OCI-LY1 (cell line): Measurements from ENCODE around the gene DPP6.

Experiments used
- H2AFZ ChIP-seq: fragments of 200-600 bp; sonication (generic), shearing (Covaris generic); 2 replicates; pipeline ENCODE4 v1.6.0; 2014; ENCODE audit warnings: antibody characterized with exemption, mild to moderate bottlenecking, low read length
- H3F3A ChIP-seq: fragments of 200-600 bp; sonication (generic), shearing (Covaris generic); 2 replicates; pipeline ENCODE4 v1.6.0; 2014; ENCODE audit warnings: mild to moderate bottlenecking, antibody characterized with exemption, low read length, moderate library complexity; ENCODE audit not compliant: insufficient read depth
- H3K27ac ChIP-seq: fragments of 200-600 bp; sonication (generic); 2 replicates; pipeline ENCODE4 v1.5.1; 2014; ENCODE audit warnings: low read length, mixed run types, mild to moderate bottlenecking, low read depth; ENCODE audit not compliant: poor library complexity, severe bottlenecking
- H3K27me3 ChIP-seq: fragments of 200-600 bp; sonication (generic); 2 replicates; pipeline ENCODE4 v1.6.0; 2014; ENCODE audit warnings: antibody characterized with exemption, mild to moderate bottlenecking, low read length, moderate library complexity; ENCODE audit not compliant: insufficient read depth
- H3K36me3 ChIP-seq: fragments of 200-600 bp; sonication (generic); 2 replicates; pipeline ENCODE4 v1.6.1; 2014; ENCODE audit warnings: mild to moderate bottlenecking, antibody characterized with exemption, low read length, moderate library complexity, mixed read lengths; ENCODE audit not compliant: insufficient read depth
- H3K4me1 ChIP-seq: fragments of 200-600 bp; sonication (generic); 2 replicates; pipeline ENCODE4 v1.5.1; 2014; ENCODE audit warnings: mild to moderate bottlenecking, low read length, moderate library complexity; ENCODE audit not compliant: insufficient read depth, severe bottlenecking
- H3K4me2 ChIP-seq: fragments of 200-600 bp; sonication (generic), shearing (Covaris generic); 2 replicates; pipeline ENCODE4 v1.6.1; 2014; ENCODE audit warnings: low read length
- H3K4me3 ChIP-seq: fragments of 200-600 bp; sonication (generic); 2 replicates; pipeline ENCODE4 v1.5.1; 2014; ENCODE audit warnings: low read length, low read depth, mild to moderate bottlenecking, mixed read lengths; ENCODE audit not compliant: poor library complexity, severe bottlenecking
- H3K79me2 ChIP-seq: fragments of 200-600 bp; shearing (Covaris generic); 2 replicates; pipeline ENCODE4 v1.6.1; 2016; ENCODE audit warnings: mixed run types, low read length, mixed read lengths; ENCODE audit not compliant: insufficient read depth
- H3K9ac ChIP-seq: fragments of 200-600 bp; sonication (generic), shearing (Covaris generic); 2 replicates; pipeline ENCODE4 v1.6.1; 2014; ENCODE audit warnings: mild to moderate bottlenecking, low read length, mixed read lengths
- H3K9me2 ChIP-seq: fragments of 200-600 bp; sonication (generic), shearing (Covaris generic); 2 replicates; pipeline ENCODE4 v1.6.1; 2014; ENCODE audit warnings: low read depth, mild to moderate bottlenecking, low read length, mixed read lengths
- H3K9me3 ChIP-seq: fragments of 200-600 bp; shearing (Covaris generic); 2 replicates; pipeline ENCODE4 v1.6.1; 2014; ENCODE audit warnings: low read length, mixed read lengths
- H4K20me1 ChIP-seq: fragments of 200-600 bp; sonication (generic), shearing (Covaris generic); 2 replicates; pipeline ENCODE4 v1.6.0; 2016; ENCODE audit warnings: mild to moderate bottlenecking, low read length; ENCODE audit not compliant: insufficient read depth
- CTCF ChIP-seq: fragments of 200-600 bp; sonication (generic), shearing (Covaris generic); IDR thresholded peaks from 2 replicates; pipeline ENCODE4 v1.5.1; 2017; ENCODE audit warnings: mild to moderate bottlenecking, antibody characterized with exemption, low read length, moderate library complexity, mixed read lengths
- EZH2 ChIP-seq: fragments of 200-600 bp; sonication (generic), shearing (Covaris generic); IDR thresholded peaks from 2 replicates; pipeline ENCODE4 v1.8.0; 2017; ENCODE audit warnings: borderline replicate concordance, mixed run types, mild to moderate bottlenecking, antibody characterized with exemption, low read length, moderate library complexity, mixed read lengths

The DPP6 gene

GRCh38 chr7:154178895-154179294, 126.7 kb downstream of the DPP6 start:
- Histone ChIP-seq H3K4me1 (no peaks in the 10 kb centered on the region), H3K27ac (no peak overlapping the region), H4K20me1 (no peaks in the 10 kb centered on the region), H3K4me2 (no peak overlapping the region), H3K9me2 (no peaks in the 10 kb centered on the region), H3K9ac (no peak overlapping the region), H3K36me3 (no peaks in the 10 kb centered on the region), H3F3A (no peaks in the 10 kb centered on the region), H3K9me3 (no peaks in the 10 kb centered on the region), H3K79me2 (no peaks in the 10 kb centered on the region), H3K27me3 (no peaks in the 10 kb centered on the region; the same call in none of the 2 replicates), H3K4me3 (no peak overlapping the region), H2AFZ (no peak overlapping the region)
- TF ChIP-seq EZH2, result no peak
- TF ChIP-seq CTCF, result no peak

GRCh38 chr7:154183482-154183881, 131.3 kb downstream of the DPP6 start:
- H4K20me1 ChIP-seq, result no peaks in the 10 kb centered on the region
- H3K4me2 ChIP-seq, result no peak overlapping the region
- H3K9me3 ChIP-seq, result no peaks in the 10 kb centered on the region
- no peak for TF ChIP-seq CTCF
- no peaks in the 10 kb centered on the region for H3K79me2 ChIP-seq
- no peaks in the 10 kb centered on the region; the same call in none of the 2 replicates for H3K27me3 ChIP-seq
- no peak overlapping the region for H2AFZ ChIP-seq
- no peaks in the 10 kb centered on the region for H3K9me2 ChIP-seq
- no peak overlapping the region for H3K9ac ChIP-seq
- no peaks in the 10 kb centered on the region for H3F3A ChIP-seq
- H3K36me3 ChIP-seq, result no peaks in the 10 kb centered on the region
- H3K4me3 ChIP-seq, result no peak overlapping the region
- H3K4me1 ChIP-seq, result no peaks in the 10 kb centered on the region
- no peak overlapping the region for H3K27ac ChIP-seq

DNA sequence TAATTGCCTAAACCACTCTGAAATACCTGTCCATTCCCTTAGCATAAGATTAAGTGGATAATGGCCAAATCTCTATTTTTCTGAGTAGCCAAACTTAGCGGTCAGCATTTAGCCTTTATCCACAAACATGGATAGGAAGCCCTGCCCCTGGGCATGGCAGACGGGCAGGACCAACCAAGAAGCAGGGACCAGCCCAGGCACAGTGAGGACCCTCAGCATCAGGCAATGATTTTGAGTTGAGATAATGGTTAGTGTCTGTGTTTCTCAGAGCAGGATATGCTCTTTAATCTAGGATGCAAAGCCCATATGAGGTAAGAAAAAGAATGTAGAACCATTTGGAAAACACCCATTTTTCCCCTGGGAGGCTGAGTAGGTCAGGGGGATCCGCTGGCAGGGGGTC, 131.7 kb downstream of the DPP6 start:
- Histone ChIP-seq H3K9me3 (no peaks in the 10 kb centered on the region), H3K36me3 (no peaks in the 10 kb centered on the region), H3K4me1 (no peaks in the 10 kb centered on the region), H3K4me2 (no peak overlapping the region), H2AFZ (no peak overlapping the region), H4K20me1 (no peaks in the 10 kb centered on the region), H3K9me2 (no peaks in the 10 kb centered on the region), H3K9ac (no peak overlapping the region), H3F3A (no peaks in the 10 kb centered on the region), H3K79me2 (no peaks in the 10 kb centered on the region), H3K4me3 (no peak overlapping the region), H3K27ac (no peak overlapping the region), H3K27me3 (no peaks in the 10 kb centered on the region; the same call in 1 of the 2 replicates)
- TF ChIP-seq EZH2 (no peak), CTCF (no peak)
